B cell (primary cell): ENCODE measurements around the gene RIC3. TPM values are rescaled to one million over a fixed set of nuclear protein-coding genes. Genes with fewer than 3 reads are reported as not detected.

Experiments
- ATAC-seq: fragments of 200-7000 bp; cut with Tn5 transposase; one replicate; pipeline ENCODE4 v1.10.0; 2021; ENCODE audit warnings: low read depth, mild to moderate bottlenecking, moderate number of reproducible peaks, moderate library complexity
- CTCF ChIA-PET: fragments of 350-600 bp; sonication (Branson Sonifier 250); formaldehyde crosslinking; loops from one replicate; lab custom pipeline; 2021; ENCODE audit warnings: antibody characterized with exemption, inconsistent platforms; lab: Charles Lee
- POLR2A ChIA-PET: fragments of 350-600 bp; sonication (Branson Sonifier 250); formaldehyde crosslinking; loops from one replicate; lab custom pipeline; 2021; ENCODE audit warnings: antibody characterized with exemption; lab: Charles Lee
- DNase-seq: peaks from one replicate; pipeline ENCODE4 v3.0.0; 2013
- H2AFZ ChIP-seq: 2 replicates; pipeline ENCODE4 v1.6.1; 2012; ENCODE audit warnings: mild to moderate bottlenecking, low read depth, low read length; ENCODE audit not compliant: insufficient read depth, poor library complexity, severe bottlenecking
- H3K27ac ChIP-seq, 2 donors: 1 replicate in 1 of 2; 2 replicates in 1 of 2; pipeline ENCODE4 v1.5.1; 2012 to 2013; ENCODE audit warnings: low read length in 2 of 2, mild to moderate bottlenecking in 2 of 2, moderate library complexity in 1 of 2
- H3K27me3 ChIP-seq, 4 experiments: fragments of 200-600 bp in 1 of 4; sonication (generic) in 1 of 4; replicated peaks in 1 of 4; 1 replicate in 2 of 4; 2 replicates in 2 of 4; pipeline versions ENCODE4 v1.6.1 to v1.7.0; 2013 to 2016; ENCODE audit warnings: low read length in 3 of 4, mild to moderate bottlenecking in 2 of 4, mixed read lengths in 1 of 4, moderate library complexity in 1 of 4; ENCODE audit not compliant: insufficient read depth in 4 of 4, control insufficient read depth in 3 of 4; ENCODE audit errors: control extremely low read depth in 1 of 4
- H3K36me3 ChIP-seq, 2 experiments: replicated peaks in 1 of 2; 1 replicate in 1 of 2; 2 replicates in 1 of 2; pipeline versions ENCODE4 v1.6.1 to v1.7.1; 2013; ENCODE audit warnings: low read length in 1 of 2; ENCODE audit not compliant: insufficient read depth in 2 of 2, control insufficient read depth in 1 of 2; ENCODE audit errors: control extremely low read depth in 1 of 2, extremely low read depth in 1 of 2
- H3K4me1 ChIP-seq, 2 donors: fragments of 200-600 bp in 1 of 2; sonication (generic) in 1 of 2; 1 replicate in 1 of 2; 2 replicates in 1 of 2; pipeline versions ENCODE4 v1.5.1 to v1.6.1; 2013 to 2017; ENCODE audit warnings: low read length in 2 of 2; ENCODE audit not compliant: control insufficient read depth in 2 of 2, insufficient read depth in 2 of 2
- H3K4me2 ChIP-seq: replicated peaks from 2 replicates; pipeline ENCODE3; 2012; ENCODE audit warnings: mild to moderate bottlenecking, low read depth, low read length; ENCODE audit not compliant: poor library complexity, severe bottlenecking
- H3K4me3 ChIP-seq, 5 experiments: fragments of 200-600 bp in 1 of 5; sonication (generic) in 1 of 5; 1 replicate in 3 of 5; 2 replicates in 2 of 5; pipeline versions ENCODE4 v1.5.1 to v1.7.0; 2011 to 2016; ENCODE audit warnings: low read length in 4 of 5, mild to moderate bottlenecking in 4 of 5, low read depth in 2 of 5, control low read depth in 1 of 5, moderate library complexity in 1 of 5; ENCODE audit not compliant: insufficient read depth in 1 of 5; ENCODE audit errors: control extremely low read depth in 1 of 5, extremely low read depth in 1 of 5
- H3K79me2 ChIP-seq: fragments of 200-600 bp; sonication (generic); one replicate; pipeline ENCODE4 v1.6.0; 2016; ENCODE audit warnings: low read length; ENCODE audit not compliant: control insufficient read depth, insufficient read depth
- H3K9ac ChIP-seq: fragments of 200-600 bp; sonication (generic); 2 replicates; pipeline ENCODE4 v1.6.1; 2017; ENCODE audit warnings: mild to moderate bottlenecking, low read length, moderate library complexity
- H3K9me3 ChIP-seq, 3 donors: one replicate each; pipeline versions ENCODE4 v1.6.1 to v1.7.1; 2013; ENCODE audit warnings: low read length in 2 of 3; ENCODE audit not compliant: control insufficient read depth in 2 of 3, insufficient read depth in 1 of 3; ENCODE audit errors: control extremely low read depth in 1 of 3
- H4K20me1 ChIP-seq: 2 replicates; pipeline ENCODE4 v1.6.0; 2012; ENCODE audit warnings: mild to moderate bottlenecking, low read length; ENCODE audit not compliant: insufficient read depth, control insufficient read depth, poor library complexity, severe bottlenecking
- H3K27ac Mint-ChIP-seq: one replicate; pipeline ENCODE4 v1.8.0; 2021; ENCODE audit warnings: mixed read lengths
- H3K27me3 Mint-ChIP-seq: one replicate; pipeline ENCODE4 v1.8.0; 2021; ENCODE audit warnings: mixed read lengths
- H3K4me1 Mint-ChIP-seq: one replicate; pipeline ENCODE4 v1.8.0; 2021; ENCODE audit warnings: mixed read lengths
- H3K4me3 Mint-ChIP-seq: one replicate; pipeline ENCODE4 v1.8.0; 2021; ENCODE audit warnings: mixed read lengths
- H3K9me3 Mint-ChIP-seq: one replicate; pipeline ENCODE4 v1.8.0; 2022; ENCODE audit warnings: mixed read lengths; ENCODE audit not compliant: insufficient read depth
- EZH2 ChIP-seq: IDR thresholded peaks from 2 replicates; pipeline ENCODE4 v1.6.1; 2012; ENCODE audit warnings: borderline replicate concordance, low read depth, mild to moderate bottlenecking, moderate library complexity, low read length; ENCODE audit not compliant: insufficient read depth, poor library complexity, severe bottlenecking
- WGBS: methylation state at CpG from one replicate; pipeline ENCODE4 v1.1.5; 2013; ENCODE audit warnings: missing lambda C conversion rate; ENCODE audit not compliant: insufficient coverage; 5-methylcytosine and 5-hydroxymethylcytosine counted together
- intact Hi-C: fragments of 100-400 bp; cut with micrococcal nuclease; formaldehyde crosslinking; loops from one replicate; pipeline ENCODE4 v1.10.0; 2022
- polyA plus RNA-seq: library from polyadenylated mRNA; depleted of rRNA; stranded (reverse); fragments of >200 nt; gene quantifications from 2 replicates; pipeline ENCODE4 v1.2.3, GENCODE V29; 2012
- total RNA-seq, 2 donors: library from RNA; stranded (reverse); fragments of 120-200 nt in 1 of 2; gene quantifications; 1 replicate in 1 of 2; 2 replicates in 1 of 2; pipeline versions ENCODE4 v1.2.3 to v1.2.4, GENCODE V29; 2013 to 2022
- TF ChIP-seq, protein P1 (sequence below): fragments of 200-600 bp; IDR thresholded peaks from one replicate; pipeline ENCODE4 v1.8.0; 2022; ENCODE audit warnings: antibody characterized with exemption, mild to moderate bottlenecking

Gene RIC3
- total and polyA plus RNA-seq, 2 donors (not counting 1 experiment from before 2014, with no cell fraction given) = 62.4 to 74.6 TPM

DNA sequence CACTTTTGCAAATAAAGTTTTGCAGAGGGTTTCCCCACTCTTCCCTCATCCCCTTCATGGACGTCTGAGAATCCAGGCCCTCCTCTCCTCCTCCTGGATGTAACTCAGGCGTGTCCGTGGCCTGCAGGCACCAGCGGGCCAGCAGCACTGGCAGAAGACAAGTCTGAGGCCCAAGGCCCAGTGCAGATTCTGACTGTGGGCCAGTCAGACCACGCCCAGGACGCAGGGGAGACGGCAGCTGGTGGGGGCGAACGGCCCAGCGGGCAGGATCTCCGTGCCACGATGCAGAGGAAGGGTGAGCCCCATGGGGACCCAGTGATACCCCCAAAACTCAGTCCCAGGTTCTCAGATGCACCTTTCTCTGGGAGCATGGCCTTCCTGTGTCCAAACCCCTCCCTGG is 73.5 kb downstream of the RIC3 start:
- CTCF ChIA-PET = interaction anchor here (5.6 to 6.9 kb wide), 2 partner anchors 61 to 87 kb away, joined by 85 to 121 read pairs; no protein-coding TSS in a partner anchor
- no peaks in the 10 kb centered on the region for H3K27me3 Mint-ChIP-seq
- intact Hi-C loops = no loop called here

GRCh38 chr11:8094656-8095055 is 74.2 kb downstream of the RIC3 start:
- Histone ChIP-seq H3K9me3 (no peaks in the 10 kb centered on the region), H3K4me3 (no peak overlapping the region), H4K20me1 (no peaks in the 10 kb centered on the region), H3K36me3 (no peaks in the 10 kb centered on the region), H3K4me2 (no peak overlapping the region), H3K9ac (no peak overlapping the region), H3K79me2 (no peaks in the 10 kb centered on the region), H2AFZ (no peak overlapping the region), H3K4me1 (peaks cover 0 to 5% of the 10 kb centered on the region in 2 donors), H3K27ac (no peak overlapping the region), H3K27me3 (peaks cover 0 to 2% (median 0%) of the 10 kb centered on the region in 4 experiments)
- Mint-ChIP-seq H3K4me1 (peaks cover 2% of the 10 kb centered on the region), H3K27ac (no peak overlapping the region), H3K4me3 (no peak overlapping the region), H3K27me3 (no peaks in the 10 kb centered on the region), H3K9me3 (no peaks in the 10 kb centered on the region)
- DNase-seq = no peak
- TF ChIP-seq, protein P1, sequence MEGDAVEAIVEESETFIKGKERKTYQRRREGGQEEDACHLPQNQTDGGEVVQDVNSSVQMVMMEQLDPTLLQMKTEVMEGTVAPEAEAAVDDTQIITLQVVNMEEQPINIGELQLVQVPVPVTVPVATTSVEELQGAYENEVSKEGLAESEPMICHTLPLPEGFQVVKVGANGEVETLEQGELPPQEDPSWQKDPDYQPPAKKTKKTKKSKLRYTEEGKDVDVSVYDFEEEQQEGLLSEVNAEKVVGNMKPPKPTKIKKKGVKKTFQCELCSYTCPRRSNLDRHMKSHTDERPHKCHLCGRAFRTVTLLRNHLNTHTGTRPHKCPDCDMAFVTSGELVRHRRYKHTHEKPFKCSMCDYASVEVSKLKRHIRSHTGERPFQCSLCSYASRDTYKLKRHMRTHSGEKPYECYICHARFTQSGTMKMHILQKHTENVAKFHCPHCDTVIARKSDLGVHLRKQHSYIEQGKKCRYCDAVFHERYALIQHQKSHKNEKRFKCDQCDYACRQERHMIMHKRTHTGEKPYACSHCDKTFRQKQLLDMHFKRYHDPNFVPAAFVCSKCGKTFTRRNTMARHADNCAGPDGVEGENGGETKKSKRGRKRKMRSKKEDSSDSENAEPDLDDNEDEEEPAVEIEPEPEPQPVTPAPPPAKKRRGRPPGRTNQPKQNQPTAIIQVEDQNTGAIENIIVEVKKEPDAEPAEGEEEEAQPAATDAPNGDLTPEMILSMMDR = no peak
- TF ChIP-seq EZH2 = no peak
- ChIA-PET POLR2A (no interaction called here), CTCF (interaction anchor here (6.9 kb wide), 1 partner anchor 61 kb away, joined by 85 read pairs; no protein-coding TSS in a partner anchor)
- ATAC-seq = no peak
- 89% methylated on average over 11 of the region's 11 CpGs for WGBS
- intact Hi-C loops = no loop called here

More for the DNA sequence above, 73.5 kb downstream of the RIC3 start:
- Histone ChIP-seq H3K36me3 (no peaks in the 10 kb centered on the region), H2AFZ (no peak overlapping the region), H3K4me1 (peaks cover 0 to 5% of the 10 kb centered on the region in 2 donors), H3K4me3 (no peak overlapping the region), H3K79me2 (no peaks in the 10 kb centered on the region), H3K27ac (no peak overlapping the region), H4K20me1 (no peaks in the 10 kb centered on the region), H3K27me3 (peaks cover 0 to 2% (median 0%) of the 10 kb centered on the region in 4 experiments), H3K9me3 (no peaks in the 10 kb centered on the region), H3K4me2 (no peak overlapping the region), H3K9ac (no peak overlapping the region)
- POLR2A ChIA-PET = no interaction called here
- TF ChIP-seq, protein P1 = no peak
- no peak for TF ChIP-seq EZH2
- 50% methylated on average over 12 of the region's 12 CpGs for WGBS
- peaks cover 2% of the 10 kb centered on the region for H3K4me1 Mint-ChIP-seq
- H3K27ac Mint-ChIP-seq = no peak overlapping the region
- ATAC-seq (no peak), DNase-seq (no peak)
- H3K4me3 Mint-ChIP-seq = no peak overlapping the region
- H3K9me3 Mint-ChIP-seq = no peaks in the 10 kb centered on the region
